Colonic mucosa (tissue), 4 donors: Measurements from ENCODE around the gene ERBB4. TPM values are rescaled to one million over a fixed set of nuclear protein-coding genes. Genes with fewer than 3 reads are reported as not detected.

Source experiments
- DNase-seq: peaks from one replicate; pipeline ENCODE4 v3.0.0-alpha.2; 2020
- H3K27ac ChIP-seq: fragments of 200-600 bp; one replicate; pipeline ENCODE4 v1.8.0; 2021
- H3K27me3 ChIP-seq: fragments of 200-600 bp; one replicate; pipeline ENCODE4 v1.8.0; 2021
- H3K36me3 ChIP-seq: fragments of 200-600 bp; one replicate; pipeline ENCODE4 v1.8.0; 2021
- H3K4me1 ChIP-seq: fragments of 200-600 bp; one replicate; pipeline ENCODE4 v1.8.0; 2021; ENCODE audit warnings: mild to moderate bottlenecking
- H3K4me3 ChIP-seq: fragments of 200-600 bp; one replicate; pipeline ENCODE4 v1.8.0; 2021
- H3K9ac ChIP-seq, 2 donors: one replicate each; pipeline ENCODE4 v1.7.0; 2013; ENCODE audit warnings: control low read depth in 2 of 2, low read depth in 2 of 2, low read length in 2 of 2
- H3K9me3 ChIP-seq: fragments of 200-600 bp; one replicate; pipeline ENCODE4 v1.8.0; 2021
- intact Hi-C: fragments of 100-400 bp; cut with DNase I; formaldehyde crosslinking; loops from one replicate; pipeline ENCODE4 v1.14.1; 2022
- total RNA-seq, 2 donors: library from RNA; stranded (reverse); fragmentation: NEBNext Ultra II Directional in 1 of 2; extraction: Animal tissue kit (Norgen Biotek cat#: 25700) in 1 of 2; gene quantifications; one replicate each; pipeline ENCODE4 v1.2.1, GENCODE V29; 2021
- TF ChIP-seq, protein P1 (sequence below): fragments of 200-600 bp; IDR thresholded peaks from one replicate; pipeline ENCODE4 v1.8.0; 2022; ENCODE audit warnings: antibody characterized with exemption, mild to moderate bottlenecking
- donor health status: healthy.
- donor health status: DM: no; HTN: no; CAD: no.
- donor health status: DM: no; HTN: no; CAD: no.

ERBB4 gene
- total RNA-seq, 2 donors from 2014 or later, result 0.05 to 0.07 TPM

DNA sequence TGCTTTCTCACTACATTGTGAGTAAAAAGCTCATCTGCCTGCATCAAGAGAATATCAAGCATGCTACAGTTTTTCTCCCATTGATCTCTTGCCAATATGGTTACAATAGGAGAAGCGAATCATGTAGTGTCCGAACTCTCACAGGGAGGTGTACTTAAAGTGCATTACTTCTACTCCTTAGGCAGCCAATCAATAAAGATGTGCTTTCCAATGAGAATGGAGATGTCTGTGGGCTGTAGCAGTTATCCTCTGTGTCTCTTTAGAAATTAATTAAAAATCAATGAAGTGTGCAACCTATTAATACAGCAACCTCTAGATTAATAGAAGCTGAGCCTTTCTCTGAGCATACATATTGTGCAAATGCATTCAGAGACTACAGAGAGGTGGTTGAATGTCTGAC is 1098.5 kb downstream of the ERBB4 start:
- DNase-seq, result no peak
- H3K27ac ChIP-seq, result no peak overlapping the region
- intact Hi-C loops, result no loop called here
- no peak overlapping the region for H3K4me3 ChIP-seq
- H3K27me3 ChIP-seq, result no peaks in the 10 kb centered on the region
- H3K9ac ChIP-seq, result no peak overlapping the region
- no peaks in the 10 kb centered on the region for H3K9me3 ChIP-seq
- no peaks in the 10 kb centered on the region for H3K4me1 ChIP-seq
- H3K36me3 ChIP-seq, result no peaks in the 10 kb centered on the region
- TF ChIP-seq, protein P1, sequence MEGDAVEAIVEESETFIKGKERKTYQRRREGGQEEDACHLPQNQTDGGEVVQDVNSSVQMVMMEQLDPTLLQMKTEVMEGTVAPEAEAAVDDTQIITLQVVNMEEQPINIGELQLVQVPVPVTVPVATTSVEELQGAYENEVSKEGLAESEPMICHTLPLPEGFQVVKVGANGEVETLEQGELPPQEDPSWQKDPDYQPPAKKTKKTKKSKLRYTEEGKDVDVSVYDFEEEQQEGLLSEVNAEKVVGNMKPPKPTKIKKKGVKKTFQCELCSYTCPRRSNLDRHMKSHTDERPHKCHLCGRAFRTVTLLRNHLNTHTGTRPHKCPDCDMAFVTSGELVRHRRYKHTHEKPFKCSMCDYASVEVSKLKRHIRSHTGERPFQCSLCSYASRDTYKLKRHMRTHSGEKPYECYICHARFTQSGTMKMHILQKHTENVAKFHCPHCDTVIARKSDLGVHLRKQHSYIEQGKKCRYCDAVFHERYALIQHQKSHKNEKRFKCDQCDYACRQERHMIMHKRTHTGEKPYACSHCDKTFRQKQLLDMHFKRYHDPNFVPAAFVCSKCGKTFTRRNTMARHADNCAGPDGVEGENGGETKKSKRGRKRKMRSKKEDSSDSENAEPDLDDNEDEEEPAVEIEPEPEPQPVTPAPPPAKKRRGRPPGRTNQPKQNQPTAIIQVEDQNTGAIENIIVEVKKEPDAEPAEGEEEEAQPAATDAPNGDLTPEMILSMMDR, result no peak

DNA sequence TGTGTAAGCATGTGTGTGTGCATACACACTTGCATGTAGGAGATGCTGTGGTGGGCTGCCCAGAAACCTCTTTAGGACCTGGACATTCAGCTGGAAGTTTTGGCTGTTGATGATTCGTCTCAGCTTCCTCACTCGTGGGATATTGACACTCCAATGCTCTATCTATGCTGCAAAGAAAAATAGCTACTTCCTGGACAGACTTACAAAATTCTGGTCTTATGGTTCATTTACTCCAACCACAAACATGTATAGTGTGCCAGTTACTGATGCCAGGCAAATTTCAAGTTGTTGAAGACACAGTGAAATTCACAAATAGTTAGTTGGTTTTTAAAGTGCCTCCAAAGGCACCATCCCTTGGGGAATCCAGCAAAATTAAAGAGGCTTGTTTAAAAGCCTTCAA is 1099.6 kb downstream of the ERBB4 start:
- no peaks in the 10 kb centered on the region for H3K27me3 ChIP-seq
- no peak overlapping the region for H3K9ac ChIP-seq
- H3K36me3 ChIP-seq, result no peaks in the 10 kb centered on the region
- H3K4me1 ChIP-seq, result no peaks in the 10 kb centered on the region
- H3K4me3 ChIP-seq, result no peak overlapping the region
- TF ChIP-seq, protein P1, result no peak
- intact Hi-C loops, result no loop called here
- H3K9me3 ChIP-seq, result no peaks in the 10 kb centered on the region
- H3K27ac ChIP-seq, result no peak overlapping the region
- no peak for DNase-seq

DNA sequence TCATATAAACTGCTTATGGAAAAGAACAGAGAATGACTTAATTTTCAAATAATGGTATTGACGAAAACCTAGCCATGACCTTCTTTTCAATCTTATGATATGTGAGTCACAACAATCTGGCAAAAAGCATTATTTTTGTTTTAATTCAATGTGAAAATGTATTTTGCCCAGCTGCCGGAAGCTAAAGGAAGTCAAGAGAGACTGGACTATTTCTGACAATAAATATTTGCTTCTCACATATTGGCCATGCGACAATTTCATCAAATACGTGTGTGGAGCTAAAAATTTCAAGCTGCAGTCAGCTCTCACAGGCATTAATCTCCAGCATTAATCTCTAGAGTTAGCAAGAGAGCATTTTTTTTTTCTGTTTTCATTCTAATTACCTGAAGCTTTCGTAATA is 1101.2 kb downstream of the ERBB4 start:
- H3K36me3 ChIP-seq, result no peaks in the 10 kb centered on the region
- intact Hi-C loops, result no loop called here
- H3K4me3 ChIP-seq, result no peak overlapping the region
- no peak overlapping the region for H3K9ac ChIP-seq
- no peaks in the 10 kb centered on the region for H3K4me1 ChIP-seq
- DNase-seq, result no peak
- no peaks in the 10 kb centered on the region for H3K9me3 ChIP-seq
- H3K27ac ChIP-seq, result no peak overlapping the region
- no peaks in the 10 kb centered on the region for H3K27me3 ChIP-seq
- TF ChIP-seq, protein P1, result no peak

DNA sequence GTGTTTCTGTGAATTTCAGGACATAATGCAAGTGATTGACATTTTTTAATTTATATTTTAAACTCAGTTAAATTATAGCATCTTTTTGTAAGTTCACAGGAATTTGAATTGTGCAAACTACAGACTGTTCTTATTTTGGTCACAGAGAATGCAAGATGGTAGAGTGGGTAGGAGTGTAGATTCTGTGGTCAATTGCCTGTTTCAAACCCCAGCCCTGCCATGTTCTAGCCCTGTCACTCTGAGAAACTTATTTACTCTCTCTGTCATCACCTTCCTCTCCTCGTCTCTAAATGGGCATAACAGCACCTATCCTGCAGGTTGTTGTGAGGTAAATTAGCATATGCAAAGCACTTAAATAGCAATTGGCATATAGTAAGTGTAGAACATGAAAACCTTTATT is 1102.4 kb downstream of the ERBB4 start:
- H3K27me3 ChIP-seq, result no peaks in the 10 kb centered on the region
- H3K4me3 ChIP-seq, result no peak overlapping the region
- no peak overlapping the region for H3K9ac ChIP-seq
- H3K4me1 ChIP-seq, result no peaks in the 10 kb centered on the region
- no peaks in the 10 kb centered on the region for H3K9me3 ChIP-seq
- H3K27ac ChIP-seq, result no peak overlapping the region
- DNase-seq, result no peak
- TF ChIP-seq, protein P1, result no peak
- no peaks in the 10 kb centered on the region for H3K36me3 ChIP-seq
- intact Hi-C loops, result no loop called here

DNA sequence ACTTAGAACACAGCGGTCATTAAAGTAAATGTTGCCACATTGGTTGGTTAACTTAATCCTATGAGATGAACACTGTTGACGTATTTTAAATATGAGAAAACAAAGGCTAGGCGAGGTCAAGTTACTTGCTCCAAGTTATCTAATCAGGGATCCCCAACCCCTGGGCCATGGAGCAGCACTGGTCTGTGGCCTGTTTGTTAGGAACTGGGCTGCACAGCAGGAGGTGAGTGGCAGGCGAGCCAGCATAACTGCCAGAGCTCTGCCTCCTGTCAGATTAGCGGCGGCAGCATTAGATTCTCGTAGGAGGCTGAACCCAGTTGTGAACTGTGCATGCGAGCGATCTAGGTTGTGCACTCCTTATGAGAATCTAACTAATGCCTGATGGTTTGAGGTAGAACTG is 1103.3 kb downstream of the ERBB4 start:
- Histone ChIP-seq H3K9me3 (no peaks in the 10 kb centered on the region), H3K27ac (no peak overlapping the region), H3K36me3 (no peaks in the 10 kb centered on the region), H3K27me3 (no peaks in the 10 kb centered on the region), H3K4me1 (no peaks in the 10 kb centered on the region), H3K9ac (no peak overlapping the region), H3K4me3 (no peak overlapping the region)
- intact Hi-C loops, result no loop called here
- TF ChIP-seq, protein P1, result no peak
- no peak for DNase-seq

DNA sequence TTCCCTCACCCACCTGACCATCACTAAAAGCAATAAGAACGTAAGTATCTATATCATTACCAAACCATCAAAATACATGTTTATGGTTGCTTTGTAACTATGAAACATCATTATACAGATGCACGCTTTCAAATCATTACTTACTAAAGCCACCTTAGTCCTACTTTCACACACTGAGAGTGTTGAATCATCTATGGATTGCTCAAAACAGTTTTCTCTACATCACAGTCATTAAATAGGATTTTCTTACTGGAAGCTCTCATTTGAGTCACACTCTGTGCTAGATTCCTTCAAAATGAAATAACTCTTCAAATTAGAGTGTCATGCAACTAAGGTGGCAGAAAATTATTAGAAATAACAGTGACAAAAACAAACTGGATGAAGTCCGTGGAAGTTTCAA is 1103.8 kb downstream of the ERBB4 start:
- no peaks in the 10 kb centered on the region for H3K27me3 ChIP-seq
- no peaks in the 10 kb centered on the region for H3K9me3 ChIP-seq
- no peak overlapping the region for H3K27ac ChIP-seq
- TF ChIP-seq, protein P1, result no peak
- no peaks in the 10 kb centered on the region for H3K36me3 ChIP-seq
- H3K4me1 ChIP-seq, result no peaks in the 10 kb centered on the region
- DNase-seq, result no peak
- H3K9ac ChIP-seq, result no peak overlapping the region
- H3K4me3 ChIP-seq, result no peak overlapping the region
- intact Hi-C loops, result no loop called here
